Endodermal cell (in vitro differentiated cells): ENCODE data around the gene THAP9. TPM values are rescaled to one million over a fixed set of nuclear protein-coding genes. Genes with fewer than 3 reads are reported as not detected.

Experiments
- DNase-seq: peaks from one replicate; pipeline ENCODE4 v3.0.0-alpha.2; 2017
- H3K27ac ChIP-seq: 2 replicates; pipeline ENCODE4 v1.5.1; 2013; ENCODE audit warnings: mild to moderate bottlenecking, low read depth, low read length, moderate library complexity
- H3K27me3 ChIP-seq: 2 replicates; pipeline ENCODE4 v1.6.1; 2013; ENCODE audit warnings: mild to moderate bottlenecking, low read length, moderate library complexity; ENCODE audit not compliant: insufficient read depth, control insufficient read depth, poor library complexity, severe bottlenecking
- H3K36me3 ChIP-seq: 2 replicates; pipeline ENCODE4 v1.7.0; 2013; ENCODE audit warnings: mild to moderate bottlenecking, low read length, moderate library complexity; ENCODE audit not compliant: control insufficient read depth, insufficient read depth
- H3K4me1 ChIP-seq: one replicate; pipeline ENCODE4 v1.7.0; 2013; ENCODE audit warnings: low read length; ENCODE audit not compliant: control insufficient read depth, insufficient read depth
- H3K4me3 ChIP-seq: 2 replicates; pipeline ENCODE4 v1.5.1; 2013; ENCODE audit warnings: mild to moderate bottlenecking, low read length, moderate library complexity
- H3K9ac ChIP-seq: 2 replicates; pipeline ENCODE4 v1.6.1; 2013; ENCODE audit warnings: mild to moderate bottlenecking, low read length, moderate library complexity; ENCODE audit not compliant: poor library complexity, severe bottlenecking; ENCODE audit errors: extremely low read depth
- H3K9me3 ChIP-seq: 2 replicates; pipeline ENCODE4 v1.6.1; 2013; ENCODE audit warnings: mild to moderate bottlenecking, low read length, moderate library complexity; ENCODE audit not compliant: control insufficient read depth
- H3K27ac Mint-ChIP-seq: 2 replicates; pipeline ENCODE4 v1.8.0; 2020; ENCODE audit warnings: mixed read lengths
- H3K27me3 Mint-ChIP-seq: 2 replicates; pipeline ENCODE4 v1.8.0; 2021; ENCODE audit warnings: mild to moderate bottlenecking, mixed read lengths; ENCODE audit not compliant: insufficient read depth
- H3K36me3 Mint-ChIP-seq: 2 replicates; pipeline ENCODE4 v1.8.0; 2020; ENCODE audit warnings: low read depth, mixed read lengths
- H3K4me1 Mint-ChIP-seq: 2 replicates; pipeline ENCODE4 v1.8.0; 2020; ENCODE audit warnings: mixed read lengths
- H3K4me3 Mint-ChIP-seq: 2 replicates; pipeline ENCODE4 v1.8.0; 2020; ENCODE audit warnings: mild to moderate bottlenecking, moderate library complexity, mixed read lengths
- H3K9me3 Mint-ChIP-seq: 2 replicates; pipeline ENCODE4 v1.8.0; 2020; ENCODE audit warnings: mild to moderate bottlenecking, mixed read lengths
- WGBS, 2 experiments: methylation state at CpG; one replicate each; pipeline versions ENCODE4 v1.1.5 to v1.1.7; 2013; ENCODE audit warnings: missing lambda C conversion rate in 2 of 2, mixed read lengths in 1 of 2; ENCODE audit not compliant: insufficient coverage in 1 of 2, insufficient read length in 1 of 2; 5-methylcytosine and 5-hydroxymethylcytosine counted together
- total RNA-seq, 2 donors: library from RNA; stranded (reverse); fragmentation: NEBNext Ultra II Directional in 1 of 2; extraction: Animal tissue kit (Norgen Biotek cat#: 25700) in 1 of 2; gene quantifications; 2 replicates in 1 of 2; 3 replicates in 1 of 2; pipeline ENCODE4 v1.2.1, GENCODE V29; 2021
- TF ChIP-seq, protein P1 (sequence below): fragments of 200-600 bp; sonication (generic); conservative IDR thresholded peaks from 2 replicates; pipeline ENCODE4 v1.5.0; 2021; ENCODE audit warnings: antibody characterized with exemption, mild to moderate bottlenecking

The THAP9 gene
- total RNA-seq, 2 donors from 2014 or later, result 14.4 to 22.3 TPM

DNA sequence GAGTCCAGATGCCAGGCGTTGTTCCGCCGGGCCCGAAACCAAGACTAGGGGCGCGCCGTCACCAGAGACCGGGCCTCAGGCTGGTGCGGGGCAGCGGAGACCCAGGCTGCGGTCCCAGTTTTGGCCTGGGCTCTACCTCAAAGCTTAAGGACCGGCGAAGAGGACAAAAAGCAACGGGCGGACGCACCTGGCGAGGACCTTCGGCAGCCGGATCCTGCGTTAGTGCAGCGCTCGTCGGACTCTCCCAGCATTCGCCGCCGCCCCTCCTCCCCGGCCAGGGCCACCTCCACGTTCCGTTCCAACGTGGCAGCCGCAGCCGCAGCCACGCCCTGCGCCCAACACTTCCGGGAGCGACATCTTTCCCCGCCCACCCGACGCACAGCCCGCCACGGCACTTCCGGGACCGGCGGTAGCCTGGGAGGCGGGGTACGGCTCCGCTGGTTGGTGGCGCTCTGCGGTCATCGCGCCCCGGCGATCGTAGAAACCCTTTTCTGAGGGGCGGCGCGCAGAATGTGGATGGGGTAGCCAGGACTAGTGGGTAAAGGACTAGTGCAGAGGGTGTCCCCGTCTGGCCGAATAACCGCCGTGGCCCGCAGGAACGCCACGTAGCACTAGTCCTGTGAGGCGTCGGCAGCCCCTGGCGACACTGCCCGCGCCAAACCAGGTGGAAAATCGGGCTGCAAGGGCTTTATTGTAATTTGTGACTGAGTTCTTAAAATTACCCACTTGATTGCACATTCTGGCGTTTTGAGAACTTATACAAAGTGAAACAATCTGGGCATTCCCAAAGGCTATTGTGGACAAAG lies 9.4 kb upstream of the THAP9 start, which contains the start of gene SEC31A:
Gene SEC31A, minus strand, starts transcription at position 253 of the 806 bp plus-strand sequence. CDS start 9,217 bp downstream, outside the sequence.
- Mint-ChIP-seq H3K4me3 (peak within 1 kb of the TSS; percentile 92), H3K27ac (peak within 1 kb of the TSS; percentile 97), H3K27me3 (no peaks in the 10 kb centered on the region), H3K36me3 (peaks cover 28% of the 10 kb centered on the region), H3K4me1 (peaks cover 54% of the 10 kb centered on the region), H3K9me3 (no peaks in the 10 kb centered on the region)
- Histone ChIP-seq H3K4me1 (peaks cover 15% of the 10 kb centered on the region), H3K9me3 (no peaks in the 10 kb centered on the region), H3K9ac (peak within 1 kb of the TSS; percentile 100), H3K4me3 (peak within 1 kb of the TSS; percentile 98), H3K27ac (peak within 1 kb of the TSS; percentile 94), H3K27me3 (no peaks in the 10 kb centered on the region), H3K36me3 (peaks cover 39% of the 10 kb centered on the region)
- TF ChIP-seq, protein P1, sequence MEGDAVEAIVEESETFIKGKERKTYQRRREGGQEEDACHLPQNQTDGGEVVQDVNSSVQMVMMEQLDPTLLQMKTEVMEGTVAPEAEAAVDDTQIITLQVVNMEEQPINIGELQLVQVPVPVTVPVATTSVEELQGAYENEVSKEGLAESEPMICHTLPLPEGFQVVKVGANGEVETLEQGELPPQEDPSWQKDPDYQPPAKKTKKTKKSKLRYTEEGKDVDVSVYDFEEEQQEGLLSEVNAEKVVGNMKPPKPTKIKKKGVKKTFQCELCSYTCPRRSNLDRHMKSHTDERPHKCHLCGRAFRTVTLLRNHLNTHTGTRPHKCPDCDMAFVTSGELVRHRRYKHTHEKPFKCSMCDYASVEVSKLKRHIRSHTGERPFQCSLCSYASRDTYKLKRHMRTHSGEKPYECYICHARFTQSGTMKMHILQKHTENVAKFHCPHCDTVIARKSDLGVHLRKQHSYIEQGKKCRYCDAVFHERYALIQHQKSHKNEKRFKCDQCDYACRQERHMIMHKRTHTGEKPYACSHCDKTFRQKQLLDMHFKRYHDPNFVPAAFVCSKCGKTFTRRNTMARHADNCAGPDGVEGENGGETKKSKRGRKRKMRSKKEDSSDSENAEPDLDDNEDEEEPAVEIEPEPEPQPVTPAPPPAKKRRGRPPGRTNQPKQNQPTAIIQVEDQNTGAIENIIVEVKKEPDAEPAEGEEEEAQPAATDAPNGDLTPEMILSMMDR, result no peak
- 0 to 1% methylated on average over 26 to 71 of the region's 71 CpGs for WGBS, 2 experiments
- DNase-seq, result peak; percentile 99

DNA sequence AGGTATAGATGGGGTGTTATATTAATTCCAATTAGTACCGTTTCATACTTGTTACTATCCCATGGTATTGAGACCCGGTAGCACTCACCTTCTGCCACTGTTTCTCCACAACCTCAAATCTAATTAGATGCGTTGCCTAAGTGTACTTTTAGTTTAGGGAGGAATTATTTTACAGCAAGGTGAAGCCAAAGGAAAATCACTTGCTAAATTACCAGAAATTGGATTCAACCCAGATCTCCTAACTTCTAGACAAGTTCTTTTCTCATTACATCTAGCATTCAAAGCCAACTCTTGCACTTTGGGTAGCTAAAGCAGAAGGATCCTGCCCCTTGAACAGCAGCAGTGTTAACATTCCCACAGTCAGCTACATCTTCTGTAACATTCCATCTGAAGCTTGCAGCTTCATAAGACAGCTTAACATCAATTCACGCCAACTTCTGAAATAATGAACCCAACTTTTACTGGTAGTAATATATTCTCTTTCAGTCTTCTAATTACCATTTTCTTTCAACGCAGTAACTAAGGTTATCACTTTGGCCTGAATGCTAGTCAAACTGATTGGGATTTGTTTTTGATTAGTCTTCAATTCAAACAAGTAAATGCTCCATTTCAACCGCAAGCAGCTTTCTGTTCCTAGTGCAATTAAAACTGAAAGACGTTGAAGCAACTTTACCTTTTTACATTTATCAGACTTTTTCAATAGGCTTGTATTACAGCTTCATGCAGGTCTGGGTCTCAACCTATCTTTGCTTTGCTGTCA lies 8.6 kb upstream of the THAP9 start:
- H3K4me3 Mint-ChIP-seq, result peak overlapping the region; percentile 92
- Histone ChIP-seq H3K36me3 (peaks cover 43% of the 10 kb centered on the region), H3K9me3 (no peaks in the 10 kb centered on the region), H3K4me3 (peak overlapping the region; percentile 98), H3K27ac (peak overlapping the region; percentile 94), H3K4me1 (peaks cover 15% of the 10 kb centered on the region), H3K27me3 (no peaks in the 10 kb centered on the region), H3K9ac (peak overlapping the region; percentile 100)
- H3K9me3 Mint-ChIP-seq, result no peaks in the 10 kb centered on the region
- no peaks in the 10 kb centered on the region for H3K27me3 Mint-ChIP-seq
- no peak for DNase-seq
- peak overlapping the region; percentile 97 for H3K27ac Mint-ChIP-seq
- peaks cover 33% of the 10 kb centered on the region for H3K36me3 Mint-ChIP-seq
- peaks cover 50% of the 10 kb centered on the region for H3K4me1 Mint-ChIP-seq
- TF ChIP-seq, protein P1, result no peak
- 31 to 63% methylated on average over 4 to 7 of the region's 7 CpGs for WGBS, 2 experiments

DNA sequence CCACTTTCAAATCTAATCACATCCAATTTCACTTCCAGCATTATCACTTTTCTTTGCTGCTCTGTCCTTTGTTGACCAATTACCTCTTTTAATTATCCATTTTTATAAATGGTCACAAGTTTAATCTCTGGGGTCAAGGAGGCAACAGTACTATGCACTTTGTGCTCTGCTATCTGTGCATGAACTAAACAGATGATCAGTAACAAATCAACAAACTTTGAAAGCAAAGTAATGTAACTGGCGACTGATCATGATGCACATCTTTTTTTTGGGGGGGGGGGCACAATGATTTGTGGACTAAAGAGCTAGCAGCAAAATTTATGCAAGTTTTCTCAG lies 8.1 kb upstream of the THAP9 start:
- Mint-ChIP-seq H3K4me1 (peaks cover 49% of the 10 kb centered on the region), H3K27me3 (no peaks in the 10 kb centered on the region), H3K4me3 (peak overlapping the region; percentile 92), H3K27ac (peak overlapping the region; percentile 97), H3K36me3 (peaks cover 37% of the 10 kb centered on the region), H3K9me3 (no peaks in the 10 kb centered on the region)
- Histone ChIP-seq H3K4me1 (peaks cover 15% of the 10 kb centered on the region), H3K36me3 (peaks cover 48% of the 10 kb centered on the region), H3K27ac (no peak overlapping the region), H3K27me3 (no peaks in the 10 kb centered on the region), H3K9ac (no peak overlapping the region), H3K4me3 (peak overlapping the region; percentile 98), H3K9me3 (no peaks in the 10 kb centered on the region)
- 91 to 100% methylated on average over 1 of the region's 1 CpG for WGBS, 2 experiments
- no peak for DNase-seq
- TF ChIP-seq, protein P1, result no peak
